Thyroid gland (tissue), 4 donors: ENCODE data around the gene PHLPP1.

ENCODE experiments used
- CTCF ChIP-seq, 6 experiments: fragments of 200-600 bp in 3 of 6; fragments of 450-650 bp in 3 of 6; sonication (generic) in 3 of 6; IDR thresholded peaks; one replicate each; pipeline ENCODE4 v1.5.1; 2016 to 2019; ENCODE audit warnings: antibody characterized with exemption in 6 of 6, mild to moderate bottlenecking in 2 of 6, inconsistent platforms in 1 of 6, moderate library complexity in 1 of 6
- POLR2A ChIP-seq, 2 donors: fragments of 450-650 bp; IDR thresholded peaks; one replicate each; pipeline ENCODE4 v1.6.1; 2017; ENCODE audit warnings: antibody characterized with exemption in 2 of 2, mild to moderate bottlenecking in 2 of 2, moderate library complexity in 1 of 2

GRCh38 chr18:62857263-62857976 is 142.1 kb downstream of the PHLPP1 start:
- TF ChIP-seq CTCF (IDR thresholded peaks at IDR 0.05) (no peak), POLR2A (IDR thresholded peaks at IDR 0.05) (no peak)
